ENCODE data around the gene OIP5. TPM values are rescaled to one million over a fixed set of nuclear protein-coding genes. Genes with fewer than 3 reads are reported as not detected.
"Not testable (repeated sequence)": the region's sequence is repeated elsewhere in the genome, so short reads cannot be mapped to it uniquely, and the experiment has no call there.

Gene OIP5
- total RNA-seq, 8 experiments from 2014 or later: 0.78 to 12.9 (median 1.0) TPM

GRCh38 chr15:41278319-41278718 is 54.1 kb downstream of the OIP5 start:
- in situ Hi-C loops (cut with MboI; ENCODE audit: low pct_unique_long_range_greater_than_20kb in 2 of 9, low sequenced_read_pairs in 9 of 9, unreplicated experiment in 9 of 9): no loop called here
- H3K27ac ChIP-seq: no peak overlapping the region
- no peak for ATAC-seq (replicated peaks in 6 of 8)
- H3K4me1 ChIP-seq (replicated peaks in 1 of 2): peaks cover 5 to 6% of the 10 kb centered on the region in 2 donors
- WGBS, 10 experiments: 80 to 100% (median 100%) methylated on average over 1 to 3 of the region's 3 CpGs; no CpG with 5 or more reads in 4 of the 10 experiments
- no peak overlapping the region for H3K4me3 ChIP-seq

GRCh38 chr15:41276831-41277230 is 55.6 kb downstream of the OIP5 start:
- no peak overlapping the region for H3K27ac ChIP-seq
- no peaks in the 10 kb centered on the region for H3K4me1 ChIP-seq (replicated peaks in 1 of 2)
- no peak overlapping the region for H3K4me3 ChIP-seq
- no peak for ATAC-seq (replicated peaks in 6 of 8)
- in situ Hi-C loops (cut with MboI; ENCODE audit: low pct_unique_long_range_greater_than_20kb in 2 of 9, low sequenced_read_pairs in 9 of 9, unreplicated experiment in 9 of 9): no loop called here

GRCh38 chr15:41269887-41270286 is 62.5 kb downstream of the OIP5 start:
- ATAC-seq (replicated peaks in 6 of 8): no peak
- in situ Hi-C loops (cut with MboI; ENCODE audit: low pct_unique_long_range_greater_than_20kb in 2 of 9, low sequenced_read_pairs in 9 of 9, unreplicated experiment in 9 of 9): no loop called here
- 0 to 100% (median 100%) methylated on average over 1 to 2 of the region's 2 CpGs; no CpG with 5 or more reads in 1 of the 10 experiments for WGBS, 10 experiments
- Histone ChIP-seq H3K27ac (no peak overlapping the region), H3K4me3 (no peak overlapping the region), H3K4me1 (replicated peaks in 1 of 2) (no peaks in the 10 kb centered on the region)

- in situ Hi-C loops (cut with MboI; ENCODE audit: low pct_unique_long_range_greater_than_20kb in 2 of 9, low sequenced_read_pairs in 9 of 9, unreplicated experiment in 9 of 9): no loop called here
- ATAC-seq (replicated peaks in 6 of 8): peak in 3 of 8 experiments; percentile 47 to 88 (median 52)
- WGBS, 10 experiments: 48 to 100% (median 56%) methylated on average over 1 to 6 of the region's 6 CpGs
- Histone ChIP-seq H3K4me1 (replicated peaks in 1 of 2) (no peaks in the 10 kb centered on the region), H3K4me3 (no peak overlapping the region), H3K27ac (no peak overlapping the region)
Measured at GRCh38 chr15:41263891-41264351, 68.5 kb downstream of the OIP5 start.

GRCh38 chr15:41262571-41262970 is 69.8 kb downstream of the OIP5 start:
- H3K4me3 ChIP-seq: no peak overlapping the region
- in situ Hi-C loops (cut with MboI; ENCODE audit: low pct_unique_long_range_greater_than_20kb in 2 of 9, low sequenced_read_pairs in 9 of 9, unreplicated experiment in 9 of 9): no loop called here
- ATAC-seq (replicated peaks in 6 of 8): no peak
- 50 to 100% (median 100%) methylated on average over 1 to 8 of the region's 8 CpGs; no CpG with 5 or more reads in 1 of the 10 experiments for WGBS, 10 experiments
- no peak overlapping the region for H3K27ac ChIP-seq
- H3K4me1 ChIP-seq (replicated peaks in 1 of 2): no peaks in the 10 kb centered on the region

GRCh38 chr15:41260924-41261323 is 71.5 kb downstream of the OIP5 start:
- in situ Hi-C loops (cut with MboI; ENCODE audit: low pct_unique_long_range_greater_than_20kb in 2 of 9, low sequenced_read_pairs in 9 of 9, unreplicated experiment in 9 of 9): not testable (repeated sequence)
- WGBS, 10 experiments: 90 to 100% (median 94%) methylated on average over 1 to 7 of the region's 7 CpGs; no CpG with 5 or more reads in 1 of the 10 experiments

GRCh38 chr15:41259546-41260189 is 72.7 kb downstream of the OIP5 start:
- Histone ChIP-seq H3K27ac (no peak overlapping the region), H3K4me1 (replicated peaks in 1 of 2) (no peaks in the 10 kb centered on the region), H3K4me3 (no peak overlapping the region)
- in situ Hi-C loops (cut with MboI; ENCODE audit: low pct_unique_long_range_greater_than_20kb in 2 of 9, low sequenced_read_pairs in 9 of 9, unreplicated experiment in 9 of 9): no loop called here
- ATAC-seq (replicated peaks in 6 of 8): no peak
- 29 to 100% (median 68%) methylated on average over 1 to 12 of the region's 12 CpGs; no CpG with 5 or more reads in 1 of the 10 experiments for WGBS, 10 experiments

More at GRCh38 chr15:41260924-41261323, 71.5 kb downstream of the OIP5 start:
- not testable (repeated sequence) for ATAC-seq (replicated peaks in 6 of 8); H3K27ac ChIP-seq; H3K4me3 ChIP-seq; H3K4me1 ChIP-seq (replicated peaks in 1 of 2)

Other genes starting within 250 kb of the OIP5 start
- 10 to 100 TPM in 7 of 8 experiments, 1 to 10 TPM in 1; 8.0 to 25.8 (median 11.9) TPM for gene INO80, start 216.3 kb downstream of the OIP5 start, total RNA-seq
- 1 to 10 TPM in 1 of 8 experiments, under 1 TPM in 6, not detected in 1; 0.09 to 1.3 (median 0.17) TPM for gene EXD1, start 101.8 kb downstream of the OIP5 start, total RNA-seq
- 10 to 100 TPM; 32.1 to 98.9 (median 50.3) TPM for gene CHP1, start 101.3 kb downstream of the OIP5 start, total RNA-seq
- 100 to 1,000 TPM in 1 of 8 experiments, 10 to 100 TPM in 2, 1 to 10 TPM in 5; 1.7 to 140 (median 7.3) TPM for gene NUSAP1, start 290 bp upstream of the OIP5 start, total RNA-seq
- 10 to 100 TPM; 18.0 to 31.7 (median 24.0) TPM for gene NDUFAF1, start 69.9 kb upstream of the OIP5 start, total RNA-seq
- 10 to 100 TPM; 24.0 to 44.8 (median 35.9) TPM for gene RTF1, start 84.5 kb upstream of the OIP5 start, total RNA-seq
- 1 to 10 TPM in 4 of 8 experiments, under 1 TPM in 4; 0.36 to 1.6 (median 1.1) TPM for gene ITPKA, start 161.3 kb upstream of the OIP5 start, total RNA-seq
- gene LTK, start 181.2 kb upstream of the OIP5 start, total RNA-seq: 1 to 10 TPM in 1 of 8 experiments, under 1 TPM in 6, not detected in 1; 0.05 to 3.3 (median 0.29) TPM
- gene RPAP1, start 211.7 kb upstream of the OIP5 start, total RNA-seq: 10 to 100 TPM; 11.3 to 33.6 (median 15.3) TPM
- 10 to 100 TPM; 11.8 to 33.2 (median 15.7) TPM for gene TYRO3, start 226.6 kb upstream of the OIP5 start, total RNA-seq